Measurements from ENCODE around the gene NPTX1. TPM values are rescaled to one million over a fixed set of nuclear protein-coding genes. Genes with fewer than 3 reads are reported as not detected.
A peak's percentile ranks its signal among the peaks of the same experiment; 100 is the strongest.

NPTX1 gene
- total RNA-seq, 8 experiments from 2014 or later: 0.61 to 2.9 (median 0.96) TPM

DNA sequence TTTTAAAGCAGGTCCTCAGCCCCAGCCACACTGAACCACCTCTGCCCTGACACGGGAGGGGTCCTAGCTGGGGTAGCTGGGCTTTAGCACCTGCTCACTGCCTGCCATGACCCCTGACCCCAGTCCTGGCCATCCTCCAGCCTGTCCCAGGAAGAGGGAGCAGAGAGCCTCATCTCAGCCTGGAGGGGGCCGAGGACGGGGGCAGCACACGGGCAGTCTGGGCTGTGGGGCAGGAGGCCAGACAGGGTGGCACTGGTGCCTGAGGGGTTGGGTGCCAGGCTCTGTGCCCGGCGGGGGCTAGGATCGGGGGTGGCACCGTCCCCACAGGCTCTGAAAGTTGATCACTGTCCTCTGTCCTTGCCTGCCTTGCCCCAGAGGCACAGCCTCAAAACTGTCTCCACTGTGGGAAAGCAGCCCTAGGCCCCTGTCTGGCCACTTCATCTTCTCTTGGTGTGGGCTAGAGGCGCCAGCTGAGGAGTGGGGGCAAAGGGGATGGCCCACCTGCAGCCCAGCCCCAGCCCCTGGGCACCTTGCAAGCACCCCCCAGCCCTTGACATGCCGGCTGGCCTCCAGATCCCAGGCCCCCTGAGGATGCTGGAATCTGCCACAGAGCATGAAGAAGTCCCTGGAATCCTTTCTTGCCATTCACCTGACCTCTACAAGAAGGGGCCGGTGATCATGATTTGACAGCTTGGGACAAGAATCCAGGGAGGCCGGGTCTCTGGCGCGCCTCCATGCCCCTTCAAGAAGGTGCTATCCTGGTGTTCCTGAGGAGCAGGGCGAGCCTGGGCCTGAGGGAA lies 45.8 kb downstream of the NPTX1 start:
- Histone ChIP-seq H3K4me3 (no peak overlapping the region), H3K4me1 (replicated peaks in 1 of 2) (peaks cover 0 to 3% of the 10 kb centered on the region in 2 donors), H3K27ac (no peak overlapping the region)
- in situ Hi-C loops (cut with MboI; ENCODE audit: low pct_unique_long_range_greater_than_20kb in 2 of 9, low sequenced_read_pairs in 9 of 9, unreplicated experiment in 9 of 9): loop anchor here in 4 of 9 experiments (10.0 to 25.0 kb wide), 2 partner anchors 554 to 557 kb away; partner anchors contain the start of gene CHMP6 (in 2 of the 4)
- ATAC-seq (replicated peaks in 6 of 8): no peak
- WGBS, 10 experiments: 85 to 93% methylated on average over 5 of the region's 15 CpGs; no CpG with 5 or more reads in 8 of the 10 experiments

- in situ Hi-C loops (cut with MboI; ENCODE audit: low pct_unique_long_range_greater_than_20kb in 2 of 9, low sequenced_read_pairs in 9 of 9, unreplicated experiment in 9 of 9): loop anchor here (10.0 to 25.0 kb wide), 3 partner anchors 545 to 558 kb away; partner anchors contain the start of gene CHMP6 (in 2 of the 9)
- ATAC-seq (replicated peaks in 6 of 8): no peak
- 73 to 89% (median 83%) methylated on average over 2 to 10 of the region's 33 CpGs; no CpG with 5 or more reads in 4 of the 10 experiments for WGBS, 10 experiments
These were observed 46.8 kb downstream of the NPTX1 start for GRCh38 chr17:80429356-80430275.

GRCh38 chr17:80428796-80429195 lies 47.6 kb downstream of the NPTX1 start:
- ATAC-seq (replicated peaks in 6 of 8): no peak
- Histone ChIP-seq H3K4me1 (replicated peaks in 1 of 2) (peaks cover 0 to 3% of the 10 kb centered on the region in 2 donors), H3K27ac (no peak overlapping the region), H3K4me3 (no peak overlapping the region)
- WGBS, 10 experiments: 79 to 100% (median 92%) methylated on average over 1 to 7 of the region's 11 CpGs; no CpG with 5 or more reads in 4 of the 10 experiments
- in situ Hi-C loops (cut with MboI; ENCODE audit: low pct_unique_long_range_greater_than_20kb in 2 of 9, low sequenced_read_pairs in 9 of 9, unreplicated experiment in 9 of 9): loop anchor here in 7 of 9 experiments (10.0 to 25.0 kb wide), 3 partner anchors 546 to 559 kb away; partner anchors contain the start of gene CHMP6 (in 2 of the 7)

More at GRCh38 chr17:80429356-80430275, 46.8 kb downstream of the NPTX1 start:
- Histone ChIP-seq H3K4me1 (replicated peaks in 1 of 2) (peaks cover 0 to 3% of the 10 kb centered on the region in 2 donors), H3K27ac (no peak overlapping the region), H3K4me3 (no peak overlapping the region)

DNA sequence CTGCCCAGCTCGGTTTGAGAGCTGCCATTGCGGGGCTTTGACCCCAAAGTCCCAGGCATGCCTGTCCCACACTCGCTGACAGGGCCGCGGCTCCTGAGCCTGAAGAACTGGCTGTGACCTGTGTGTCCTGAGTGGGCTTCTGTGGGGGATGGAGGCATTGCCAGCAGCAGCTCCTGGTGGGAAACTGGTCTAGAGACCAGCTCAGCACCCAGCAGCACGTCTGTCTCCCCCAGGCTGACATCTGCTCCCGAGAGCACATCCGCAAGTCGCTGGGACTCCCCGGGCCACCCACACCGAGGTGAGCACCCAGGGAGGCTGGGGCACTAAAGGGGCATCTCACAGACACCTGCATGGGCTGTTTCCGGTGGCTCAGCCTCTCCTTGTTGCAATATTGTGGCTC lies 48.0 kb downstream of the NPTX1 start:
- in situ Hi-C loops (cut with MboI; ENCODE audit: low pct_unique_long_range_greater_than_20kb in 2 of 9, low sequenced_read_pairs in 9 of 9, unreplicated experiment in 9 of 9): loop anchor here in 7 of 9 experiments (10.0 to 25.0 kb wide), 3 partner anchors 546 to 559 kb away; partner anchors contain the start of gene CHMP6 (in 2 of the 7)
- H3K4me3 ChIP-seq: no peak overlapping the region
- no peak for ATAC-seq (replicated peaks in 6 of 8)
- no peak overlapping the region for H3K27ac ChIP-seq
- H3K4me1 ChIP-seq (replicated peaks in 1 of 2): peaks cover 0 to 3% of the 10 kb centered on the region in 2 donors
- 40 to 100% (median 80%) methylated on average over 1 to 4 of the region's 12 CpGs; no CpG with 5 or more reads in 5 of the 10 experiments for WGBS, 10 experiments

DNA sequence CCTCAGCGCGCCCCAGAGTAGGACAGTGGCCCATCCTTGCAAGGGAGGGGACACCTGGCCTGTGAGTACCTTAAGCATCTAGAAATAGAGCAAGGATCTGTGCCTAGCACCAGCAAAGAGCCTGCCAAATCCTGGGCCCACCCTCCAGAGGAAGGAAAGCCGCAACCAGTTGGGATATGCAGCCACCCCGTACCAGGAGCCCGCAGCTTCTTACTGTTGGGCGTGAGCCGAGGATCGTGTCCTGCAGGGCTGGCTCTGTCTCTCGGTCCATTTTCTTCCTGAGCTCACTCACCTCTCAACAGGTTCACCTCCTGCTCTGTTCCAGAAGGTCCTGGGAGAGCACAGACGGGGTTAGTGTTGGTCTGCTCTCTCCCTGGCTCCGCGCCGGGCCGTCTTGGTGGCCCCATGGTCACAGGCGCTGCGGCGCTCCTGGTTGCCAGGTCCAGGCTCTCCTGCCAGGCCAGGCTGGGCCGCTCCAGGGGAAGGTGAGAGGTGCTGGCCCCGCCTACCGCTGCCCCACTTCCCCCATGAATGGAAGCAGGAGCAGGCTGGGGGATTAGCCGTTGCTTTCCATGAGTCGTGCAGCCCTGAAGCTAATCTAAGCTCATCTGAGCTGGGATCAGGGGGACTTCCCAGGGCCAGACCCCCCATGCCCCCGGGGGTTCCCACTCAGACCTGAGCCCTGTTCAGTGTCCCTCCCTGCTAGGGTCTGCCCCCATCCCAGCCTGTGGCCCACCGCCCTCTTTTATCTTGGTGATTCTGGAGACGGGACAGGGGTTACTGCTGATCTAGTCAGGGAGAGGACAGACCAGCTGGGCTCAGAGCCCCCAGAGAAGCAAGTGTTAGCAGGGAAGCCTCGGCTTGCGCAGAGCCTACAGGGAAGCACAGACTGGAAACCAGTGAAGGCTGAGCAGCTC lies 48.8 kb downstream of the NPTX1 start:
- in situ Hi-C loops (cut with MboI; ENCODE audit: low pct_unique_long_range_greater_than_20kb in 2 of 9, low sequenced_read_pairs in 9 of 9, unreplicated experiment in 9 of 9): loop anchor here in 7 of 9 experiments (10.0 to 25.0 kb wide), 3 partner anchors 547 to 560 kb away; partner anchors contain the start of gene CHMP6 (in 2 of the 7)

DNA sequence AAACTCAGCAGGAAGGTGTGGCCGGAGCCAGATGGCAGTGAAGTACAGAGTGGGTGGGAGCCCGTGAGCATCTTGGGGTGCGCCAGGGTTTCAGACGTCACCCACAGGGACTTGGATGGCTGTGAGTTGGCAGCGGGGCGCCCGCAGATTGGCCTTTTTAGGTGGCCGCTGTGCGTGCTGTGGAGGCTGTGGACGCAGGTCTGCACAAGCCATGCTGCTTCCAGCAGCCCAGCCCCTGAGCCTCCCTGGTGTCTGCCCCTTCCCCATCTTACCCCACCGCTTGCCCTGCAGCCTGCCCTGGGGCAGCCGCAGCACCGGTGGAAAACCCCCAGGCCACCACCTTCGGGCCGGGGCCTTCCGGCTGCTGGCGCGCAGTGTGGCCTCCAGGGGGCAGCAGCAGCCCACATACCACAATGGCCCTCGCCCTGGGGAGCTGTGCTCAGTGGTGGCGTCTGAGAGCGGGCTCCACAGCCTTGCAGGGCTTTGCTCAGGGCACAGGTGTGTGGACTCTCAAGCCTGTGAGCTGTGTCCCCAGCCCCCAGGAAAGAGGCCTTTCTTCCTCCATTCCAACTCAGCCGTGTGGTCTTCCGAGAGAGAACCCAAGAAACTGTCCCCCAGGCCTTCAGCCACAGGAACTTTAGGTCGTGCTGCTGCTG lies 49.6 kb downstream of the NPTX1 start:
- H3K4me3 ChIP-seq: no peak overlapping the region
- 17 to 72% (median 48%) methylated on average over 1 to 5 of the region's 24 CpGs; no CpG with 5 or more reads in 6 of the 10 experiments for WGBS, 10 experiments
- in situ Hi-C loops (cut with MboI; ENCODE audit: low pct_unique_long_range_greater_than_20kb in 2 of 9, low sequenced_read_pairs in 9 of 9, unreplicated experiment in 9 of 9): loop anchor here in 7 of 9 experiments (10.0 to 25.0 kb wide), 3 partner anchors 548 to 561 kb away; partner anchors contain the start of gene CHMP6 (in 2 of the 7)

More for the DNA sequence above, 48.8 kb downstream of the NPTX1 start:
- WGBS, 10 experiments: 83 to 100% (median 90%) methylated on average over 1 to 10 of the region's 27 CpGs; no CpG with 5 or more reads in 6 of the 10 experiments
- H3K27ac ChIP-seq: no peak overlapping the region
- ATAC-seq (replicated peaks in 6 of 8): no peak
- peaks cover 0 to 3% of the 10 kb centered on the region in 2 donors for H3K4me1 ChIP-seq (replicated peaks in 1 of 2)
- H3K4me3 ChIP-seq: no peak overlapping the region

DNA sequence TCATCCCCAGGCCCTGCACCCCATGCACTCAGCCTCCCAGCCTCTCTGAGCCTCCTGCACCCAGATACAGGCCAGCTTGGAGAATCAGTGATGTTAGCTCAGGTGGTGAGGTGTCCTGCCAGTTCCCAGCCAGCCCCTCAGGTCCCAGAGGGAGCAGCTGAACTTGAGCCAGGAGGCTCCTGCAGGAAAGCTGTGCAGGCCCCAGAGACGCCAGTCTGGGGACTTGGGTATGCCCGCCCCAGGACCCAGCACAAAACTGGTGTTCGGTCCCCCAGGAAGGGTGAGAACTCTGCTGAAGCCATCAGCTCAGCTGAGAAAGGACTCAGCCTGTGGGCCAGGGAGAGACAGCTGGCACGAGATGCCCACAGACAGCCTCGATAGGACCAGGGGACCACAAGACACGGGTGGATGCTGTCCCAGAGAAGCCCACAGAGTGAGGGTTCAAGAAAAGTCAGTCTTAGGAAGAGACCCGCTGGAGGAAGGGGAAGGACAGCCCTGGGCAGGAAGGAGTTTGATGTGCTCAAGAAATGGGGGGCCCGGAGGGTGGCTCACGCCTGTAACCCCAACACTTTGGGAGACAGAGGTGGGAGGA lies 50.5 kb downstream of the NPTX1 start:
- ATAC-seq (replicated peaks in 6 of 8): no peak
- in situ Hi-C loops (cut with MboI; ENCODE audit: low pct_unique_long_range_greater_than_20kb in 2 of 9, low sequenced_read_pairs in 9 of 9, unreplicated experiment in 9 of 9): loop anchor here in 7 of 9 experiments (10.0 to 25.0 kb wide), 3 partner anchors 549 to 561 kb away; partner anchors contain the start of gene CHMP6 (in 2 of the 7)
- no peak overlapping the region for H3K27ac ChIP-seq
- WGBS, 10 experiments: 50 to 95% (median 73%) methylated on average over 1 to 5 of the region's 9 CpGs; no CpG with 5 or more reads in 4 of the 10 experiments
- H3K4me3 ChIP-seq: no peak overlapping the region
- peaks cover 0 to 3% of the 10 kb centered on the region in 2 donors for H3K4me1 ChIP-seq (replicated peaks in 1 of 2)

More for the DNA sequence above, 49.6 kb downstream of the NPTX1 start:
- peak; percentile 89 to 96 (median 92) for ATAC-seq (replicated peaks in 6 of 8)
- H3K4me1 ChIP-seq (replicated peaks in 1 of 2): peaks cover 0 to 3% of the 10 kb centered on the region in 2 donors
- H3K27ac ChIP-seq: no peak overlapping the region

GRCh38 chr17:80424878-80425765 lies 51.3 kb downstream of the NPTX1 start:
- 17 to 100% (median 79%) methylated on average over 2 to 9 of the region's 27 CpGs; no CpG with 5 or more reads in 5 of the 10 experiments for WGBS, 10 experiments
- Histone ChIP-seq H3K4me1 (replicated peaks in 1 of 2) (peaks cover 0 to 3% of the 10 kb centered on the region in 2 donors), H3K4me3 (no peak overlapping the region), H3K27ac (no peak overlapping the region)
- in situ Hi-C loops (cut with MboI; ENCODE audit: low pct_unique_long_range_greater_than_20kb in 2 of 9, low sequenced_read_pairs in 9 of 9, unreplicated experiment in 9 of 9): loop anchor here in 7 of 9 experiments (10.0 to 25.0 kb wide), 3 partner anchors 550 to 562 kb away; partner anchors contain the start of gene CHMP6 (in 2 of the 7)
- peak in 1 of 8 experiments; percentile 12 for ATAC-seq (replicated peaks in 6 of 8)

DNA sequence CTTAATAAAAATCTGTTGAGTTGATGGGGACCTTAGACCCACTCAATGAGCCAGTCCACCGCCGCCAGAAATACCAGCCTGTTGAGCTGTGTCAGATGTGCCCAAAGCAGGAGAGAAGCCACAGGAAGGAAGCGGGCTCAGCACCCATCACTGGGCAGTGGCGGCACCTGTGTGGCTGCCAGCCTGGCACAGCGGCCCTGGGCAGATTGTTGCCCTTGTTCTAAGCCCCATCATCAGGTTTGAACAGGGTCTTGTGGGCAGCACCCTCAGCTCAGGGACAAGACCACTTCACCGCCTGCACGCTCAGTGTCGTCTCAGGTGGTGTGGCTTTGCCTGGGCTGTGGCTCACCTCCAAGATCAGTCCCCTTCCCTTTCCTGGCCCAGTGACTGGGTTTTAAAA lies 52.1 kb downstream of the NPTX1 start:
- 85 to 100% (median 96%) methylated on average over 1 to 5 of the region's 8 CpGs; no CpG with 5 or more reads in 7 of the 10 experiments for WGBS, 10 experiments
- Histone ChIP-seq H3K4me3 (no peak overlapping the region), H3K4me1 (replicated peaks in 1 of 2) (peaks cover 0 to 3% of the 10 kb centered on the region in 2 donors), H3K27ac (no peak overlapping the region)
- in situ Hi-C loops (cut with MboI; ENCODE audit: low pct_unique_long_range_greater_than_20kb in 2 of 9, low sequenced_read_pairs in 9 of 9, unreplicated experiment in 9 of 9): loop anchor here in 5 of 9 experiments (10.0 kb wide), 2 partner anchors 551 to 561 kb away; no protein-coding TSS in a partner anchor
- no peak for ATAC-seq (replicated peaks in 6 of 8)
